ENCODE results near the gene BAG2.

DNA sequence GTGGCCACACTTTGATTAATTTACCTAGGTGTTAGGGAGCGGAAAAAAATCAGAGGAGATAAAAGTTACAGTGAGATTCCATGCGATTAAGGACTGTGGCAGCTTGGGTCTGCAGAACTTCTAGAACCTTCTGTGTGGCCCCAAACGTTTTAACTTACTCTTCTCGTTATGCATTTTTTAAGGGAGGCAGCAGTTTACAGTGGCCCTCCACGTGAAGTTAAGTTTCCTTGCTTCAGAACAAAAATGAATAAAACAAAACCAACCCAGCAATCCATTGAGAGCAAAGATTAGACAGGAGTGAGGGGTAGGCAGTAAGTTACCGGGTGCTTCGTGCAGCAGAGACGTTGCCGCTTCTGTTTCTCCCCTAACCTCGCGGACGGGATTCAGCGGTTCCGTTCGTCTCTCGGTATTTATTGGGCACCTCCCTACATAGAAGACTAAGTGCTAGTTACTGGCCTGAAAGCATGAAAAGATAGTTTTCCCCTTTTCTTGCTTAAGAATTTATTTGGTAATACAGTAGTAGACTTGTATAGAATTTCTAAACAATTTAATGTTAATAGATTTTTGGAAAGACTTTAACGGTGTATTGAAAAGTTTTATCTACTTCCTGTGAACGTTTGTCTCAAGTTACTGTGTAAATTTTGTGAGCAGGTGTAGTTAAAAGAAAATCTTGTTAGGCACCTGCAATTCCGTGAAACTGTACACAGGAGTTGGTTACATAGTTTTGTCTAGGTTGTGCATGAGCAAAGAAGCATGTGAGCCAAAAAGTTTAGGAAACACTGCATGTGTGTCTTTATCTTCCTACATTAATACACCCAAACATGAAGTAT is 1.1 kb downstream of the BAG2 start:
- TF ChIP-seq, protein P1, sequence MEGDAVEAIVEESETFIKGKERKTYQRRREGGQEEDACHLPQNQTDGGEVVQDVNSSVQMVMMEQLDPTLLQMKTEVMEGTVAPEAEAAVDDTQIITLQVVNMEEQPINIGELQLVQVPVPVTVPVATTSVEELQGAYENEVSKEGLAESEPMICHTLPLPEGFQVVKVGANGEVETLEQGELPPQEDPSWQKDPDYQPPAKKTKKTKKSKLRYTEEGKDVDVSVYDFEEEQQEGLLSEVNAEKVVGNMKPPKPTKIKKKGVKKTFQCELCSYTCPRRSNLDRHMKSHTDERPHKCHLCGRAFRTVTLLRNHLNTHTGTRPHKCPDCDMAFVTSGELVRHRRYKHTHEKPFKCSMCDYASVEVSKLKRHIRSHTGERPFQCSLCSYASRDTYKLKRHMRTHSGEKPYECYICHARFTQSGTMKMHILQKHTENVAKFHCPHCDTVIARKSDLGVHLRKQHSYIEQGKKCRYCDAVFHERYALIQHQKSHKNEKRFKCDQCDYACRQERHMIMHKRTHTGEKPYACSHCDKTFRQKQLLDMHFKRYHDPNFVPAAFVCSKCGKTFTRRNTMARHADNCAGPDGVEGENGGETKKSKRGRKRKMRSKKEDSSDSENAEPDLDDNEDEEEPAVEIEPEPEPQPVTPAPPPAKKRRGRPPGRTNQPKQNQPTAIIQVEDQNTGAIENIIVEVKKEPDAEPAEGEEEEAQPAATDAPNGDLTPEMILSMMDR (conservative IDR thresholded peaks at IDR 0.05), result no peak
- no peak; the same call in 1 of the 2 replicates for TF ChIP-seq ZFX (IDR thresholded peaks at IDR 0.05)
